Fibroblast of lung (primary cell): ENCODE data around the gene PFKP. TPM values are rescaled to one million over a fixed set of nuclear protein-coding genes. Genes with fewer than 3 reads are reported as not detected.

Source experiments
- DNase-seq, 2 donors: peaks; one replicate each; pipeline versions ENCODE4 v3.0.0 to v3.0.0-alpha.2; 2010; ENCODE audit warnings: low read depth in 2 of 2
- H2AFZ ChIP-seq: 2 replicates; pipeline ENCODE4 v1.5.1; 2012; ENCODE audit warnings: low read length, control low read depth, inconsistent platforms
- H3K27ac ChIP-seq: 2 replicates; pipeline ENCODE4 v1.5.1; 2011; ENCODE audit warnings: low read length, control low read depth; ENCODE audit not compliant: insufficient read depth
- H3K27me3 ChIP-seq: 2 replicates; pipeline ENCODE4 v1.5.1; 2011; ENCODE audit warnings: mild to moderate bottlenecking, low read length; ENCODE audit not compliant: control insufficient read depth, insufficient read depth
- H3K36me3 ChIP-seq: 2 replicates; pipeline ENCODE4 v1.5.1; 2011; ENCODE audit warnings: low read length; ENCODE audit not compliant: control insufficient read depth, insufficient read depth
- H3K4me1 ChIP-seq: 2 replicates; pipeline ENCODE4 v1.5.1; 2011; ENCODE audit warnings: low read length; ENCODE audit not compliant: control insufficient read depth, insufficient read depth; ENCODE audit errors: extremely low read depth
- H3K4me2 ChIP-seq: 2 replicates; pipeline ENCODE4 v1.5.1; 2011; ENCODE audit warnings: low read length, control low read depth; ENCODE audit not compliant: insufficient read depth; ENCODE audit errors: extremely low read depth
- H3K4me3 ChIP-seq, 4 experiments: fragments of 200-600 bp in 1 of 4; sonication (generic) in 1 of 4; replicated peaks in 1 of 4; 2 replicates each; pipeline ENCODE4 v1.5.1; 2011 to 2016; ENCODE audit warnings: low read length in 4 of 4, low read depth in 3 of 4, mild to moderate bottlenecking in 3 of 4, control low read depth in 2 of 4, inconsistent platforms in 1 of 4, mixed read lengths in 1 of 4; ENCODE audit not compliant: insufficient read depth in 1 of 4; ENCODE audit errors: control extremely low read depth in 1 of 4
- H3K79me2 ChIP-seq: 2 replicates; pipeline ENCODE4 v1.5.1; 2012; ENCODE audit warnings: mild to moderate bottlenecking, low read length, inconsistent platforms; ENCODE audit not compliant: control insufficient read depth, insufficient read depth
- H3K9ac ChIP-seq: 2 replicates; pipeline ENCODE4 v1.5.1; 2011; ENCODE audit warnings: mild to moderate bottlenecking, low read length, control low read depth; ENCODE audit not compliant: insufficient read depth
- H3K9me3 ChIP-seq: 2 replicates; pipeline ENCODE4 v1.5.1; 2012; ENCODE audit warnings: low read depth, low read length; ENCODE audit not compliant: control insufficient read depth, insufficient read depth
- H4K20me1 ChIP-seq: 2 replicates; pipeline ENCODE4 v1.5.1; 2011; ENCODE audit warnings: low read length; ENCODE audit not compliant: control insufficient read depth, insufficient read depth; ENCODE audit errors: extremely low read depth
- CTCF ChIP-seq, 2 donors: IDR thresholded peaks in 1 of 2; conservative IDR thresholded peaks in 1 of 2; 1 replicate in 1 of 2; 2 replicates in 1 of 2; pipeline ENCODE4 v1.5.1; 2011 to 2012; ENCODE audit warnings: low read length in 2 of 2, control low read depth in 1 of 2, inconsistent platforms in 1 of 2, low read depth in 1 of 2, mild to moderate bottlenecking in 1 of 2
- EZH2 ChIP-seq: IDR thresholded peaks from 2 replicates; pipeline ENCODE4 v1.5.1; 2012; ENCODE audit warnings: low read length, control low read depth, mild to moderate bottlenecking; ENCODE audit errors: missing control alignments
- polyA plus RNA-seq, 2 donors: library from polyadenylated mRNA; depleted of rRNA in 1 of 2; stranded (reverse) in 1 of 2; unstranded in 1 of 2; fragments of >200 nt; gene quantifications; 2 replicates each; pipeline ENCODE4 v1.2.1, GENCODE V29; 2011 to 2012; ENCODE audit warnings: missing spikeins in 1 of 2
- total RNA-seq: library from RNA; depleted of rRNA; stranded (reverse); fragments of >200 nt; gene quantifications from 2 replicates; pipeline ENCODE4 v1.2.1, GENCODE V29; 2014

The PFKP gene
- total and polyA plus RNA-seq, 2 donors (not counting 1 experiment from before 2014, with no cell fraction given), result 74.3 to 90.3 TPM

GRCh38 chr10:3142146-3142875 lies 75.0 kb downstream of the PFKP start:
- no peak for DNase-seq
- H3K36me3 ChIP-seq, result peaks cover 52% of the 10 kb centered on the region
- no peak overlapping the region for H3K4me2 ChIP-seq
- TF ChIP-seq CTCF (conservative IDR thresholded peaks at IDR 0.05 in 1 of 2, IDR thresholded peaks at IDR 0.05 in 1 of 2; ENCODE audit: low read depth in 1 of 2, low read length in 2 of 2) (no peak), EZH2 (no peak)
- H3K79me2 ChIP-seq, result no peaks in the 10 kb centered on the region
- no peak overlapping the region for H3K9ac ChIP-seq
- H3K27ac ChIP-seq, result no peak overlapping the region
- H2AFZ ChIP-seq, result no peak overlapping the region
- no peaks in the 10 kb centered on the region for H3K4me1 ChIP-seq
- no peak overlapping the region for H3K4me3 ChIP-seq
- no peaks in the 10 kb centered on the region for H4K20me1 ChIP-seq
- H3K27me3 ChIP-seq, result no peaks in the 10 kb centered on the region
- no peaks in the 10 kb centered on the region for H3K9me3 ChIP-seq

- no peak for TF ChIP-seq CTCF (conservative IDR thresholded peaks at IDR 0.05 in 1 of 2, IDR thresholded peaks at IDR 0.05 in 1 of 2; ENCODE audit: low read depth in 1 of 2, low read length in 2 of 2)
- TF ChIP-seq EZH2, result no peak
- Histone ChIP-seq H3K9me3 (no peaks in the 10 kb centered on the region), H2AFZ (no peak overlapping the region)
Observed at GRCh38 chr10:3143366-3143765, 76.0 kb downstream of the PFKP start.

GRCh38 chr10:3143791-3144434 lies 76.6 kb downstream of the PFKP start:
- no peaks in the 10 kb centered on the region for H3K4me1 ChIP-seq
- H3K9me3 ChIP-seq, result no peaks in the 10 kb centered on the region
- peaks cover 45% of the 10 kb centered on the region for H3K36me3 ChIP-seq
- DNase-seq, result no peak
- H3K27me3 ChIP-seq, result no peaks in the 10 kb centered on the region
- no peak for TF ChIP-seq EZH2
- no peak for TF ChIP-seq CTCF (conservative IDR thresholded peaks at IDR 0.05 in 1 of 2, IDR thresholded peaks at IDR 0.05 in 1 of 2; ENCODE audit: low read depth in 1 of 2, low read length in 2 of 2)
- H3K4me2 ChIP-seq, result no peak overlapping the region
- H3K27ac ChIP-seq, result no peak overlapping the region
- H3K9ac ChIP-seq, result no peak overlapping the region
- no peak overlapping the region for H3K4me3 ChIP-seq
- no peak overlapping the region for H2AFZ ChIP-seq
- no peaks in the 10 kb centered on the region for H4K20me1 ChIP-seq
- H3K79me2 ChIP-seq, result no peaks in the 10 kb centered on the region

More at GRCh38 chr10:3143366-3143765, 76.0 kb downstream of the PFKP start:
- Histone ChIP-seq H3K4me3 (no peak overlapping the region), H3K4me2 (no peak overlapping the region), H3K79me2 (no peaks in the 10 kb centered on the region), H3K4me1 (no peaks in the 10 kb centered on the region), H3K27me3 (no peaks in the 10 kb centered on the region), H4K20me1 (no peaks in the 10 kb centered on the region), H3K27ac (no peak overlapping the region), H3K9ac (no peak overlapping the region), H3K36me3 (peaks cover 46% of the 10 kb centered on the region)
- no peak for DNase-seq
